Cardiac muscle cell (in vitro differentiated cells and primary cell): ENCODE results near the gene SART1. TPM values are rescaled to one million over a fixed set of nuclear protein-coding genes. Genes with fewer than 3 reads are reported as not detected.
"Not testable (repeated sequence)": the region's sequence is repeated elsewhere in the genome, so short reads cannot be mapped to it uniquely, and the experiment has no call there.

Experiments used
- DNase-seq, 2 donors: peaks; one replicate each; pipeline versions ENCODE4 v3.0.0 to v3.0.0-alpha.2; 2010 to 2017; ENCODE audit warnings: low read depth in 1 of 2, low spot score in 1 of 2
- H3K27ac ChIP-seq: fragments of 200-600 bp; sonication (generic); 2 replicates; pipeline ENCODE4 v1.5.1; 2016
- H3K27me3 ChIP-seq: fragments of 200-600 bp; sonication (generic); 2 replicates; pipeline ENCODE4 v1.6.0; 2016; ENCODE audit warnings: control low read depth
- H3K36me3 ChIP-seq: fragments of 200-600 bp; sonication (generic); 2 replicates; pipeline ENCODE4 v1.5.1; 2016; ENCODE audit warnings: control low read depth
- H3K4me1 ChIP-seq: fragments of 200-600 bp; sonication (generic); 2 replicates; pipeline ENCODE4 v1.8.1; 2017; ENCODE audit warnings: low read depth, mild to moderate bottlenecking, mixed run types
- H3K4me3 ChIP-seq: fragments of 200-600 bp; sonication (generic); 2 replicates; pipeline ENCODE4 v1.5.1; 2016; ENCODE audit warnings: mild to moderate bottlenecking
- H3K9me3 ChIP-seq: fragments of 200-600 bp; sonication (generic); 2 replicates; pipeline ENCODE4 v1.5.1; 2017; ENCODE audit warnings: low read depth, mild to moderate bottlenecking, control low read depth
- CTCF ChIP-seq: IDR thresholded peaks from 2 replicates; pipeline ENCODE4 v1.5.1; 2012; ENCODE audit warnings: low read depth, mild to moderate bottlenecking, low read length
- polyA plus RNA-seq: library from polyadenylated mRNA; unstranded; fragments of >200 nt; fragmentation: Nextera tagmentation; extraction: Ambion mirVana; gene quantifications from 2 replicates; pipeline ENCODE4 v1.2.1, GENCODE V29; 2016
- total RNA-seq: library from RNA; depleted of rRNA; stranded (reverse); fragments of >200 nt; gene quantifications from 2 replicates; pipeline ENCODE4 v1.2.3, GENCODE V29; 2016

The SART1 gene
- total and polyA plus RNA-seq, 2 experiments from 2014 or later, result 51.6 to 55.7 TPM

GRCh38 chr11:66020212-66020611, 58.7 kb downstream of the SART1 start:
- Histone ChIP-seq H3K27me3 (peaks cover 12% of the 10 kb centered on the region), H3K4me3 (no peak overlapping the region), H3K36me3 (no peaks in the 10 kb centered on the region), H3K9me3 (no peaks in the 10 kb centered on the region), H3K4me1 (no peaks in the 10 kb centered on the region), H3K27ac (no peak overlapping the region)
- no peak for TF ChIP-seq CTCF
- no peak for DNase-seq

- Histone ChIP-seq H3K36me3 (no peaks in the 10 kb centered on the region), H3K4me1 (no peaks in the 10 kb centered on the region), H3K27ac (no peak overlapping the region), H3K27me3 (peaks cover 12% of the 10 kb centered on the region), H3K9me3 (no peaks in the 10 kb centered on the region), H3K4me3 (no peak overlapping the region)
- DNase-seq, result peak in 1 of 2 donors; percentile 64
- TF ChIP-seq CTCF, result no peak
Observed at GRCh38 chr11:66020618-66021357, 59.3 kb downstream of the SART1 start.

GRCh38 chr11:66022401-66023185, 61.1 kb downstream of the SART1 start:
- Histone ChIP-seq H3K9me3 (no peaks in the 10 kb centered on the region), H3K4me3 (no peak overlapping the region), H3K4me1 (no peaks in the 10 kb centered on the region), H3K27me3 (peaks cover 12% of the 10 kb centered on the region), H3K36me3 (no peaks in the 10 kb centered on the region), H3K27ac (no peak overlapping the region)
- DNase-seq, result peak; percentile 69 to 82
- TF ChIP-seq CTCF, result peak; percentile 93

- not testable (repeated sequence) for H3K4me3 ChIP-seq, H3K4me1 ChIP-seq, H3K36me3 ChIP-seq, H3K9me3 ChIP-seq, H3K27ac ChIP-seq, DNase-seq
- peaks cover 12% of the 10 kb centered on the region for H3K27me3 ChIP-seq
Observed at GRCh38 chr11:66023186-66023440, 61.6 kb downstream of the SART1 start.

GRCh38 chr11:66026017-66026529, 64.5 kb downstream of the SART1 start, which contains the start of gene CATSPER1:
Gene CATSPER1, minus strand, starts transcription at chr11:66026479. Its CDS starts 100 bp downstream, at chr11:66026379.
- no peak for DNase-seq

More at GRCh38 chr11:66026017-66026529, 64.5 kb downstream of the SART1 start, which contains the start of gene CATSPER1:
- H3K27ac ChIP-seq, result no peak within 1 kb of the TSS
- no peak within 1 kb of the TSS for H3K4me3 ChIP-seq
- no peaks in the 10 kb centered on the region for H3K4me1 ChIP-seq
- peaks cover 12% of the 10 kb centered on the region for H3K27me3 ChIP-seq
- TF ChIP-seq CTCF, result no peak
- no peaks in the 10 kb centered on the region for H3K36me3 ChIP-seq
- no peaks in the 10 kb centered on the region for H3K9me3 ChIP-seq

Other genes starting within 250 kb of the SART1 start
- 51.2 and 51.4 TPM in 2 replicates for gene KAT5, start 249.5 kb upstream of the SART1 start, total RNA-seq
- 37.7 and 63.7 TPM in 2 replicates for gene KAT5, start 249.5 kb upstream of the SART1 start, polyA plus RNA-seq
- gene RNASEH2C, start 240.9 kb upstream of the SART1 start, total RNA-seq, result 83.7 and 108 TPM in 2 replicates
- gene RNASEH2C, start 240.9 kb upstream of the SART1 start, polyA plus RNA-seq, result 71.5 and 84.4 TPM in 2 replicates
- 18.1 and 24.3 TPM in 2 replicates for gene AP5B1, start 180.8 kb upstream of the SART1 start, total RNA-seq
- 13.6 and 18.0 TPM in 2 replicates for gene AP5B1, start 180.8 kb upstream of the SART1 start, polyA plus RNA-seq
- gene OVOL1, start 174.7 kb upstream of the SART1 start, total RNA-seq, result 0.15 and 0.60 TPM in 2 replicates
- 0.35 TPM in 1 of 2 replicates, not detected in the other for gene OVOL1, start 174.7 kb upstream of the SART1 start, polyA plus RNA-seq
- gene SNX32, start 127.8 kb upstream of the SART1 start, total RNA-seq, result 5.9 and 6.0 TPM in 2 replicates
- 13.2 and 21.4 TPM in 2 replicates for gene SNX32, start 127.8 kb upstream of the SART1 start, polyA plus RNA-seq
- 974 and 1,709 TPM in 2 replicates for gene CFL1, start 103.6 kb upstream of the SART1 start, total RNA-seq
- 1,641 and 2,660 TPM in 2 replicates for gene CFL1, start 103.6 kb upstream of the SART1 start, polyA plus RNA-seq
- gene MUS81, start 101.3 kb upstream of the SART1 start, total RNA-seq, result 74.3 and 88.9 TPM in 2 replicates
- gene MUS81, start 101.3 kb upstream of the SART1 start, polyA plus RNA-seq, result 80.3 and 82.7 TPM in 2 replicates
- gene EFEMP2, start 88.9 kb upstream of the SART1 start, total RNA-seq, result 138 and 161 TPM in 2 replicates
- 216 and 267 TPM in 2 replicates for gene EFEMP2, start 88.9 kb upstream of the SART1 start, polyA plus RNA-seq
- not detected in 2 replicates for gene CTSW, start 81.9 kb upstream of the SART1 start, total RNA-seq
- 0.60 TPM in 1 of 2 replicates, not detected in the other for gene CTSW, start 81.9 kb upstream of the SART1 start, polyA plus RNA-seq
- 140 and 220 TPM in 2 replicates for gene FIBP, start 73.3 kb upstream of the SART1 start, total RNA-seq
- gene FIBP, start 73.3 kb upstream of the SART1 start, polyA plus RNA-seq, result 143 and 199 TPM in 2 replicates
- 67.3 and 80.2 TPM in 2 replicates for gene CCDC85B, start 71.1 kb upstream of the SART1 start, total RNA-seq
- gene CCDC85B, start 71.1 kb upstream of the SART1 start, polyA plus RNA-seq, result 83.4 and 96.5 TPM in 2 replicates
- gene FOSL1, start 61.3 kb upstream of the SART1 start, total RNA-seq, result 0.21 TPM in 1 of 2 replicates, not detected in the other
- gene FOSL1, start 61.3 kb upstream of the SART1 start, polyA plus RNA-seq, result 0.60 TPM in 1 of 2 replicates, not detected in the other
- 34.7 and 39.5 TPM in 2 replicates for gene C11orf68, start 42.7 kb upstream of the SART1 start, total RNA-seq
- gene C11orf68, start 42.7 kb upstream of the SART1 start, polyA plus RNA-seq, result 73.1 and 86.5 TPM in 2 replicates
- 257 and 264 TPM in 2 replicates for gene DRAP1, start 42.3 kb upstream of the SART1 start, total RNA-seq
- 230 and 288 TPM in 2 replicates for gene DRAP1, start 42.3 kb upstream of the SART1 start, polyA plus RNA-seq
- 1.0 TPM in 1 of 2 replicates, not detected in the other for gene TSGA10IP, start 16.3 kb upstream of the SART1 start, total RNA-seq
- gene TSGA10IP, start 16.3 kb upstream of the SART1 start, polyA plus RNA-seq, result 0.25 and 1.1 TPM in 2 replicates
- gene EIF1AD, start 40.4 kb downstream of the SART1 start, total RNA-seq, result 28.6 and 36.8 TPM in 2 replicates
- 24.6 and 30.8 TPM in 2 replicates for gene EIF1AD, start 40.4 kb downstream of the SART1 start, polyA plus RNA-seq
- 72.2 and 77.0 TPM in 2 replicates for gene BANF1, start 40.8 kb downstream of the SART1 start, total RNA-seq
- gene BANF1, start 40.8 kb downstream of the SART1 start, polyA plus RNA-seq, result 441 and 496 TPM in 2 replicates
- gene CST6, start 50.3 kb downstream of the SART1 start, total RNA-seq, result not detected in 2 replicates
- gene CST6, start 50.3 kb downstream of the SART1 start, polyA plus RNA-seq, result not detected in 2 replicates
- not detected in 2 replicates for gene CATSPER1, start 64.7 kb downstream of the SART1 start, total RNA-seq
- gene CATSPER1, start 64.7 kb downstream of the SART1 start, polyA plus RNA-seq, result not detected in 2 replicates
- 25.5 and 38.6 TPM in 2 replicates for gene GAL3ST3, start 87.4 kb downstream of the SART1 start, total RNA-seq
- gene GAL3ST3, start 87.4 kb downstream of the SART1 start, polyA plus RNA-seq, result 14.8 and 22.3 TPM in 2 replicates
- gene SF3B2, start 90.6 kb downstream of the SART1 start, total RNA-seq, result 196 and 210 TPM in 2 replicates
- 184 and 189 TPM in 2 replicates for gene SF3B2, start 90.6 kb downstream of the SART1 start, polyA plus RNA-seq
- gene PACS1, start 108.5 kb downstream of the SART1 start, total RNA-seq, result 62.1 and 62.6 TPM in 2 replicates
- gene PACS1, start 108.5 kb downstream of the SART1 start, polyA plus RNA-seq, result 61.6 and 97.8 TPM in 2 replicates